Natural killer cell (primary cell): ENCODE data around the gene GPR137B. TPM values are rescaled to one million over a fixed set of nuclear protein-coding genes. Genes with fewer than 3 reads are reported as not detected.
A peak's percentile ranks its signal among the peaks of the same experiment; 100 is the strongest.

ENCODE experiments used
- ATAC-seq, 3 donors: fragments of 150-1000 bp in 2 of 3; fragments of 200-7000 bp in 1 of 3; cut with Tn5 transposase; 1 replicate in 1 of 3; 2 replicates in 2 of 3; pipeline ENCODE4 v1.10.0; 2021; ENCODE audit warnings: mild to moderate bottlenecking in 2 of 3, moderate library complexity in 2 of 3
- DNase-seq, 2 donors: peaks; one replicate each; pipeline versions ENCODE4 v3.0.0 to v3.0.0-alpha.2; 2013 to 2021; ENCODE audit warnings: mixed read lengths in 1 of 2
- H3K27ac ChIP-seq: one replicate; pipeline ENCODE4 v1.5.1; 2013; ENCODE audit warnings: mild to moderate bottlenecking, low read length
- H3K27me3 ChIP-seq: one replicate; pipeline ENCODE4 v1.6.1; 2013; ENCODE audit warnings: low read length; ENCODE audit not compliant: control insufficient read depth, insufficient read depth
- H3K36me3 ChIP-seq: one replicate; pipeline ENCODE4 v1.6.1; 2013; ENCODE audit warnings: low read length; ENCODE audit not compliant: control insufficient read depth, insufficient read depth
- H3K4me1 ChIP-seq: one replicate; pipeline ENCODE4 v1.6.1; 2013; ENCODE audit warnings: low read length; ENCODE audit not compliant: control insufficient read depth, insufficient read depth
- H3K4me3 ChIP-seq: one replicate; pipeline ENCODE4 v1.5.1; 2013; ENCODE audit warnings: low read length
- H3K9me3 ChIP-seq: one replicate; pipeline ENCODE4 v1.6.1; 2013; ENCODE audit warnings: low read length; ENCODE audit not compliant: control insufficient read depth, insufficient read depth
- H3K27ac Mint-ChIP-seq, 2 donors: one replicate each; pipeline ENCODE4 v1.8.0; 2022; ENCODE audit warnings: mild to moderate bottlenecking in 2 of 2, mixed read lengths in 2 of 2, moderate library complexity in 1 of 2
- H3K27me3 Mint-ChIP-seq, 2 donors: one replicate each; pipeline ENCODE4 v1.8.0; 2022; ENCODE audit warnings: low read depth in 2 of 2, mixed read lengths in 2 of 2
- H3K36me3 Mint-ChIP-seq: one replicate; pipeline ENCODE4 v1.8.0; 2022; ENCODE audit warnings: mixed read lengths
- H3K4me1 Mint-ChIP-seq, 2 donors: one replicate each; pipeline ENCODE4 v1.8.0; 2022; ENCODE audit warnings: mixed read lengths in 2 of 2
- H3K4me3 Mint-ChIP-seq: one replicate; pipeline ENCODE4 v1.8.0; 2022; ENCODE audit warnings: mild to moderate bottlenecking, moderate library complexity, mixed read lengths
- H3K9me3 Mint-ChIP-seq, 2 donors: one replicate each; pipeline ENCODE4 v1.8.0; 2022; ENCODE audit warnings: mixed read lengths in 2 of 2
- CTCF ChIP-seq: fragments of 200-600 bp; IDR thresholded peaks from one replicate; pipeline ENCODE4 v1.8.0; 2022; ENCODE audit warnings: antibody characterized with exemption
- WGBS: methylation state at CpG from one replicate; pipeline ENCODE4 v1.1.7; 2013; ENCODE audit warnings: missing lambda C conversion rate; ENCODE audit not compliant: insufficient coverage; 5-methylcytosine and 5-hydroxymethylcytosine counted together
- intact Hi-C: fragments of 100-400 bp; cut with micrococcal nuclease; formaldehyde crosslinking; loops from one replicate; pipeline ENCODE4 v1.14.2; 2022
- total RNA-seq, 4 donors: library from RNA; stranded (reverse); fragments of 120-200 nt in 1 of 4; gene quantifications; one replicate each; pipeline versions ENCODE4 v1.2.3 to v1.2.4, GENCODE V29; 2013 to 2022

GPR137B gene
- total RNA-seq, 3 donors from 2014 or later (not counting 1 experiment from before 2014, with no cell fraction given) = 13.3 to 13.8 (median 13.5) TPM

- no peak overlapping the region for H3K4me3 ChIP-seq
- no peak overlapping the region for H3K27ac ChIP-seq
- H3K9me3 ChIP-seq = no peaks in the 10 kb centered on the region
- intact Hi-C loops = loop anchor here (5.0 to 10.0 kb wide), 2 partner anchors 663 to 1461 kb away; no protein-coding TSS in a partner anchor
- no peak for TF ChIP-seq CTCF
- H3K27me3 ChIP-seq = no peaks in the 10 kb centered on the region
- peaks cover 3% of the 10 kb centered on the region for H3K4me1 ChIP-seq
- H3K27me3 Mint-ChIP-seq = peaks cover 0 to 3% of the 10 kb centered on the region in 2 donors
- H3K9me3 Mint-ChIP-seq = no peaks in the 10 kb centered on the region
- ATAC-seq = peak in 1 of 3 donors; percentile 18
- WGBS = 71% methylated on average over 9 of the region's 10 CpGs
- H3K4me3 Mint-ChIP-seq = no peak overlapping the region
- no peaks in the 10 kb centered on the region for H3K36me3 Mint-ChIP-seq
- H3K4me1 Mint-ChIP-seq = peaks cover 5% of the 10 kb centered on the region in 2 donors
- no peaks in the 10 kb centered on the region for H3K36me3 ChIP-seq
- DNase-seq = no peak
- H3K27ac Mint-ChIP-seq = no peak overlapping the region
These were observed 40.8 kb upstream of the GPR137B start for GRCh38 chr1:236101233-236102200.

GRCh38 chr1:236102611-236103010 lies 39.7 kb upstream of the GPR137B start:
- H3K4me1 Mint-ChIP-seq = peaks cover 5% of the 10 kb centered on the region in 2 donors
- H3K27ac Mint-ChIP-seq = no peak overlapping the region
- Histone ChIP-seq H3K4me1 (peaks cover 3% of the 10 kb centered on the region), H3K27ac (no peak overlapping the region), H3K27me3 (no peaks in the 10 kb centered on the region), H3K9me3 (no peaks in the 10 kb centered on the region), H3K4me3 (no peak overlapping the region), H3K36me3 (no peaks in the 10 kb centered on the region)
- no peak overlapping the region for H3K4me3 Mint-ChIP-seq
- H3K9me3 Mint-ChIP-seq = no peaks in the 10 kb centered on the region
- no peaks in the 10 kb centered on the region for H3K36me3 Mint-ChIP-seq
- WGBS = 86% methylated on average over 10 of the region's 11 CpGs
- no peak for TF ChIP-seq CTCF
- DNase-seq (no peak), ATAC-seq (no peak)
- peaks cover 0 to 2% of the 10 kb centered on the region in 2 donors for H3K27me3 Mint-ChIP-seq
- intact Hi-C loops = loop anchor here (1.0 to 10.0 kb wide), 4 partner anchors 388 to 1460 kb away; no protein-coding TSS in a partner anchor

- WGBS = 51% methylated on average over 4 of the region's 7 CpGs
These were observed 39.3 kb upstream of the GPR137B start for GRCh38 chr1:236103059-236103458.

More at GRCh38 chr1:236103059-236103458, 39.3 kb upstream of the GPR137B start:
- DNase-seq (no peak), ATAC-seq (no peak)
- no peaks in the 10 kb centered on the region for H3K36me3 Mint-ChIP-seq
- TF ChIP-seq CTCF = no peak
- no peak overlapping the region for H3K4me3 Mint-ChIP-seq
- H3K4me1 Mint-ChIP-seq = peaks cover 5% of the 10 kb centered on the region in 2 donors
- no peaks in the 10 kb centered on the region for H3K27me3 Mint-ChIP-seq
- no peaks in the 10 kb centered on the region for H3K27me3 ChIP-seq
- intact Hi-C loops = loop anchor here (1.0 to 10.0 kb wide), 4 partner anchors 387 to 1459 kb away; no protein-coding TSS in a partner anchor
- no peak overlapping the region for H3K27ac Mint-ChIP-seq
- H3K36me3 ChIP-seq = no peaks in the 10 kb centered on the region
- peaks cover 3% of the 10 kb centered on the region for H3K4me1 ChIP-seq
- H3K27ac ChIP-seq = no peak overlapping the region
- H3K4me3 ChIP-seq = no peak overlapping the region
- H3K9me3 ChIP-seq = no peaks in the 10 kb centered on the region
- H3K9me3 Mint-ChIP-seq = no peaks in the 10 kb centered on the region
